Inflammatory macrophage (primary cell): Measurements from ENCODE around the gene SRPK2.
A peak's percentile ranks its signal among the peaks of the same experiment; 100 is the strongest.
"Not testable (repeated sequence)": the region's sequence is repeated elsewhere in the genome, so short reads cannot be mapped to it uniquely, and the experiment has no call there.

ENCODE experiments used
- DNase-seq, 2 donors: peaks; one replicate each; pipeline ENCODE4 v3.0.0-alpha.2; 2020 to 2022

SRPK2 gene

GRCh38 chr7:105297985-105298384 lies 90.7 kb downstream of the SRPK2 start:
- DNase-seq: no peak

GRCh38 chr7:105297309-105297708 lies 91.4 kb downstream of the SRPK2 start:
- no peak for DNase-seq

GRCh38 chr7:105296491-105296890 lies 92.2 kb downstream of the SRPK2 start:
- no peak for DNase-seq

- DNase-seq: no peak
These were observed 92.9 kb downstream of the SRPK2 start for GRCh38 chr7:105295596-105296352.

GRCh38 chr7:105294482-105294881 lies 94.2 kb downstream of the SRPK2 start:
- not testable (repeated sequence) for DNase-seq

GRCh38 chr7:105289704-105290103 lies 99.0 kb downstream of the SRPK2 start:
- no peak for DNase-seq

GRCh38 chr7:105286441-105286840 lies 102.3 kb downstream of the SRPK2 start:
- DNase-seq: no peak

GRCh38 chr7:105285118-105285874 lies 103.4 kb downstream of the SRPK2 start:
- no peak for DNase-seq

GRCh38 chr7:105284014-105284413 lies 104.7 kb downstream of the SRPK2 start:
- no peak for DNase-seq

GRCh38 chr7:105281966-105282365 lies 106.8 kb downstream of the SRPK2 start:
- DNase-seq: no peak

- DNase-seq: no peak
These were observed 109.1 kb downstream of the SRPK2 start for GRCh38 chr7:105279688-105280007.

GRCh38 chr7:105278973-105279687 lies 109.6 kb downstream of the SRPK2 start:
- no peak for DNase-seq

- DNase-seq: no peak
These were observed 110.2 kb downstream of the SRPK2 start for GRCh38 chr7:105278565-105278964.

GRCh38 chr7:105277341-105277740 lies 111.4 kb downstream of the SRPK2 start:
- no peak for DNase-seq

- no peak for DNase-seq
These were observed 118.6 kb downstream of the SRPK2 start for GRCh38 chr7:105270117-105270516.

GRCh38 chr7:105269397-105269796 lies 119.3 kb downstream of the SRPK2 start:
- no peak for DNase-seq

GRCh38 chr7:105268511-105269392 lies 120.0 kb downstream of the SRPK2 start:
- DNase-seq: peak; percentile 72 to 78

- DNase-seq: peak; percentile 33 to 39
These were observed 120.7 kb downstream of the SRPK2 start for GRCh38 chr7:105268056-105268455.

GRCh38 chr7:105267244-105267643 lies 121.5 kb downstream of the SRPK2 start:
- no peak for DNase-seq

- DNase-seq: no peak
These were observed 124.0 kb downstream of the SRPK2 start for GRCh38 chr7:105264707-105265106.

GRCh38 chr7:105261689-105262088 lies 127.0 kb downstream of the SRPK2 start:
- DNase-seq: peak; percentile 21 to 23

- not testable (repeated sequence) for DNase-seq
These were observed 128.4 kb downstream of the SRPK2 start for GRCh38 chr7:105260201-105260871.
